Calu3 (cell line): ENCODE results near the gene SLC8A2. TPM values are rescaled to one million over a fixed set of nuclear protein-coding genes. Genes with fewer than 3 reads are reported as not detected.

Experiments
- BruUV-seq: library from RNA; stranded (reverse); fragments of 400-500 nt; replicated peaks from 2 replicates; lab custom pipeline; 2021; lab: Mats Ljungman, UMichigan
- CTCF ChIA-PET: fragments of 300-600 bp; sonication (Branson Sonifier 250); formaldehyde crosslinking; loops from one replicate; lab custom pipeline; 2022; ENCODE audit warnings: antibody characterized with exemption; lab: Charles Lee
- DNase-seq: peaks from one replicate; pipeline ENCODE4 v3.0.0; 2022
- H3K27ac Mint-ChIP-seq: one replicate; pipeline ENCODE4 v1.8.0; 2022; ENCODE audit warnings: mixed read lengths; ENCODE audit not compliant: unreplicated experiment
- H3K27me3 Mint-ChIP-seq: one replicate; pipeline ENCODE4 v1.8.0; 2022; ENCODE audit warnings: mixed read lengths; ENCODE audit not compliant: unreplicated experiment
- H3K36me3 Mint-ChIP-seq: one replicate; pipeline ENCODE4 v1.8.0; 2022; ENCODE audit warnings: mild to moderate bottlenecking, moderate library complexity, mixed read lengths; ENCODE audit not compliant: insufficient read depth, unreplicated experiment
- H3K4me1 Mint-ChIP-seq: one replicate; pipeline ENCODE4 v1.8.0; 2022; ENCODE audit warnings: mild to moderate bottlenecking, low read depth, mixed read lengths; ENCODE audit not compliant: unreplicated experiment
- H3K4me3 Mint-ChIP-seq: one replicate; pipeline ENCODE4 v1.8.0; 2022; ENCODE audit warnings: mild to moderate bottlenecking, low read depth, moderate library complexity, mixed read lengths; ENCODE audit not compliant: unreplicated experiment
- H3K9me3 Mint-ChIP-seq: one replicate; pipeline ENCODE4 v1.8.0; 2022; ENCODE audit warnings: low read depth, mixed read lengths; ENCODE audit not compliant: unreplicated experiment
- intact Hi-C: fragments of 100-400 bp; cut with micrococcal nuclease; formaldehyde crosslinking; loops from one replicate; pipeline ENCODE4 v1.10.0; 2022; ENCODE audit not compliant: unreplicated experiment
- total RNA-seq: library from RNA; stranded (reverse); gene quantifications from 2 replicates; pipeline ENCODE4 v1.2.3, GENCODE V29; 2022
- TF ChIP-seq, protein P1 (sequence below): fragments of 200-600 bp; IDR thresholded peaks from one replicate; pipeline ENCODE4 v1.8.0; 2022; ENCODE audit warnings: antibody characterized with exemption; ENCODE audit not compliant: unreplicated experiment

SLC8A2 gene
- total RNA-seq, 1 experiment from 2014 or later, result 0.33 TPM

DNA sequence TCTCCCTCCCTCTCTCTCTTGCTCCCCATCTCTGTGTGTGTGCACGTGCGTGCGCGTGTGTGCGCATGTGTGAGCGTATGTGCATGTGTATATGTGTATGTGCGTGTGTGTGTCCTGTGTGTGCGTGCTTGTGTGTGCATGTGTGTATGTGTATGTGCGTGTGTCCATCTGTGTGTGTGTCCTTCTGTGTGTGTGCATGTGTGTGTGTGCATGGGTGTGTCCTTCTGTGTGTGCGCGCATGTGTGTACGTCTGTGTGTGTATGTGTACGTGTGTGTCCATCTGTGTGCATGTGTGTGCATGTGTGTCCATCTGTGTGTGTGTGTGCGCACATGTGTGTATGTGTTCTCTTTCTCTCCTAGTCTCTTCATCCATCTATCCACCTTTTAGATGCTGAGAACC is 12.2 kb downstream of the SLC8A2 start:
- TF ChIP-seq, protein P1, sequence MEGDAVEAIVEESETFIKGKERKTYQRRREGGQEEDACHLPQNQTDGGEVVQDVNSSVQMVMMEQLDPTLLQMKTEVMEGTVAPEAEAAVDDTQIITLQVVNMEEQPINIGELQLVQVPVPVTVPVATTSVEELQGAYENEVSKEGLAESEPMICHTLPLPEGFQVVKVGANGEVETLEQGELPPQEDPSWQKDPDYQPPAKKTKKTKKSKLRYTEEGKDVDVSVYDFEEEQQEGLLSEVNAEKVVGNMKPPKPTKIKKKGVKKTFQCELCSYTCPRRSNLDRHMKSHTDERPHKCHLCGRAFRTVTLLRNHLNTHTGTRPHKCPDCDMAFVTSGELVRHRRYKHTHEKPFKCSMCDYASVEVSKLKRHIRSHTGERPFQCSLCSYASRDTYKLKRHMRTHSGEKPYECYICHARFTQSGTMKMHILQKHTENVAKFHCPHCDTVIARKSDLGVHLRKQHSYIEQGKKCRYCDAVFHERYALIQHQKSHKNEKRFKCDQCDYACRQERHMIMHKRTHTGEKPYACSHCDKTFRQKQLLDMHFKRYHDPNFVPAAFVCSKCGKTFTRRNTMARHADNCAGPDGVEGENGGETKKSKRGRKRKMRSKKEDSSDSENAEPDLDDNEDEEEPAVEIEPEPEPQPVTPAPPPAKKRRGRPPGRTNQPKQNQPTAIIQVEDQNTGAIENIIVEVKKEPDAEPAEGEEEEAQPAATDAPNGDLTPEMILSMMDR, result no peak
- intact Hi-C loops, result no loop called here
- CTCF ChIA-PET, result no interaction called here
- Mint-ChIP-seq H3K27ac (no peak overlapping the region), H3K36me3 (no peaks in the 10 kb centered on the region), H3K27me3 (peaks cover 23% of the 10 kb centered on the region), H3K4me1 (no peaks in the 10 kb centered on the region), H3K4me3 (no peak overlapping the region), H3K9me3 (no peaks in the 10 kb centered on the region)
- DNase-seq, result no peak
- no TSS peak for BruUV-seq

DNA sequence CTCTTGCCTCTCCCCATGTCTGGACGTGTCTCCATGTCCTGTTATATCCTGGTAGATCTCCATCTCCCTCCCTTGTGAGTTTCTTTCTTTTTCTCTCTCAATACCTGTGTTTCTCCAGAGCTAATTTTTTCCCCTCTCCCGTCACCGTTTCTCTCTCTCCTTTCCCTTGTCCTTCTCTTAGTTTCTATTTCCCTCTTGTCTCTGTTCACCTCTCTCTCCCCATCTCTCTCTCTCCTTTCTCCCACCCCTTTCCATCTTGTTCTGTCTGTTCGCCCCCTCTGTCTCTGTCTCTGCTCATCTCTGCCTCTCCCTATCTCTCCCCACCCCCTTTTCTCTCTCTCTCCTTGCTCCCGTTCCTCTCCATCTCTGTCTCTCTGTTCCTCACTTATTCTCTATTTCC is 13.0 kb downstream of the SLC8A2 start:
- no TSS peak for BruUV-seq
- TF ChIP-seq, protein P1, result no peak
- Mint-ChIP-seq H3K4me1 (no peaks in the 10 kb centered on the region), H3K27me3 (peaks cover 24% of the 10 kb centered on the region), H3K27ac (no peak overlapping the region), H3K4me3 (no peak overlapping the region), H3K9me3 (no peaks in the 10 kb centered on the region), H3K36me3 (no peaks in the 10 kb centered on the region)
- DNase-seq, result no peak
- CTCF ChIA-PET, result no interaction called here
- intact Hi-C loops, result no loop called here

DNA sequence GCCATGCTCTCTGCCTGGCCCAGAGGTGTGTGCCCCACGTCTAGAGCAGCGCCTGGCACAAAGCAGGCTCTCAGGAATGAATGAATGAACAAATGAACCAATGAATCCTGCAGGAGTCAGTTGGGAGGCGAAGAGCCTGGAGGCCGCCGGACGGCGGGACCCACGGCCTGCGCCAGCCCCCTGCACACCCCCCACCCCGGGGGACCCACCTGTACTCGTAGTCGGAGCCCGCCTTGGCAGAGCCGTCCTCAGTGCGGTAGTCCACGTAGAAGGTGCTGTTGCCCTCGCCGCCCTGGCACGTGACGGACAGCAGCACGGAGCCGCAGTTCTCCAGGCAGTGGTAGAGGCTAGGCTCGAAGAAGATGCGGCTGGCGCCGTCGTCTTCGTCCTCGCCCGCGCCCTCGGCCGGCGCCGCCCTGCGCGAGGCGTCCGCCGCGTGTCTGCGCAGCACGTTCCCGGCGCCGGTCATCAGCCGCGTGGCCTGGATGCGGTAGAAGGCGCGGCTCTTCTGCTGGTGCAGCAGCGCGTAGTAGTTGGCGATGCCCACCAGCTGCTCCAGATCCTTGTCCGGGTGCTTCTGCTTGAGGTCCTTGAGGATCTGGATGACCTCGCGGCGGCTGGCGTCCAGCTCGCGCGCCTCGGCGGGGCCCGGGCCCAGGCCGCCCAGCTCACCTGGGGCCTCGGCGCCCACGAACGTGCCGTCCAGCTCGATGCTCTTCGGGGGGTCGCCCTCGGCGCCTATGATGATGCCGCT is 14.8 kb downstream of the SLC8A2 start:
- CTCF ChIA-PET, result no interaction called here
- no peaks in the 10 kb centered on the region for H3K36me3 Mint-ChIP-seq
- BruUV-seq, result no TSS peak
- H3K27me3 Mint-ChIP-seq, result peaks cover 31% of the 10 kb centered on the region
- H3K4me3 Mint-ChIP-seq, result no peak overlapping the region
- TF ChIP-seq, protein P1, result no peak
- no peaks in the 10 kb centered on the region for H3K4me1 Mint-ChIP-seq
- intact Hi-C loops, result no loop called here
- no peak overlapping the region for H3K27ac Mint-ChIP-seq
- DNase-seq, result no peak
- no peaks in the 10 kb centered on the region for H3K9me3 Mint-ChIP-seq

DNA sequence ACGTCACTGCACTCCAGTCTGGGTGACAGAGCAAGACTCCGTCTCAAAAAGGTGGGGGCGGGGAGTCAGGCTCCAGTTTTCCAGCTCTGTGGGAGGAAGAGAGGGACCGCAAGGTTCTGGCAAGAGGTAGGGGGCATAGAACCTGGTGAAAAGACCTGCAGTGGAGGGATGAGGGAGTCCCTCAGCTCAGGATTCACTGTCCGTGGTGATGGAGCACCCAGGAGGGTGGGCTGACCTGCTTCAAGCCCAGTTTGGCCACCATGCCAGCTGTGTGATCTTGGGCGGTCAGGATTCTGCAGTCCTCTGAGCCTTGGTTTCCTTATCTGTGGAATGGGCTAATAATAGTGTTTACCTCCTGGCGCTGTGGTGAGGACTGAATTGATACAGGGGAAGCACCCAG is 21.2 kb downstream of the SLC8A2 start:
- no peaks in the 10 kb centered on the region for H3K9me3 Mint-ChIP-seq
- no peak for DNase-seq
- peaks cover 7% of the 10 kb centered on the region for H3K4me1 Mint-ChIP-seq
- no TSS peak for BruUV-seq
- no peak overlapping the region for H3K27ac Mint-ChIP-seq
- H3K27me3 Mint-ChIP-seq, result peaks cover 90% of the 10 kb centered on the region
- CTCF ChIA-PET, result no interaction called here
- TF ChIP-seq, protein P1, result no peak
- intact Hi-C loops, result no loop called here
- no peaks in the 10 kb centered on the region for H3K36me3 Mint-ChIP-seq
- no peak overlapping the region for H3K4me3 Mint-ChIP-seq
